ENCODE results near the gene FAM210A.

Gene FAM210A

GRCh38 chr18:13635046-13635445, 91.3 kb downstream of the FAM210A start:
- H3K27ac ChIP-seq (ENCODE audit: insufficient read depth, low read depth, low read length, poor library complexity, severe bottlenecking), result no peak overlapping the region
- 94% methylated on average over 5 of the region's 5 CpGs for WGBS, 2 experiments
- H3K27me3 ChIP-seq (ENCODE audit: control insufficient read depth, insufficient read depth, low read length, poor library complexity, severe bottlenecking), result no peaks in the 10 kb centered on the region
- H3K36me3 ChIP-seq (ENCODE audit: control insufficient read depth, insufficient read depth, low read length), result no peaks in the 10 kb centered on the region
- no peak overlapping the region for H3K4me3 ChIP-seq (ENCODE audit: insufficient read depth, low read depth, low read length)
- no peaks in the 10 kb centered on the region for H3K9me3 ChIP-seq (ENCODE audit: control insufficient read depth, low read length)
- H3K4me1 ChIP-seq (ENCODE audit: control insufficient read depth, insufficient read depth, low read length), result no peaks in the 10 kb centered on the region

- H3K4me3 ChIP-seq (ENCODE audit: insufficient read depth, low read depth, low read length), result no peak overlapping the region
- no peak overlapping the region for H3K27ac ChIP-seq (ENCODE audit: insufficient read depth, low read depth, low read length, poor library complexity, severe bottlenecking)
- WGBS, 2 experiments, result 90 to 94% methylated on average over 5 of the region's 5 CpGs
- H3K9me3 ChIP-seq (ENCODE audit: control insufficient read depth, low read length), result no peaks in the 10 kb centered on the region
- no peaks in the 10 kb centered on the region for H3K36me3 ChIP-seq (ENCODE audit: control insufficient read depth, insufficient read depth, low read length)
- H3K27me3 ChIP-seq (ENCODE audit: control insufficient read depth, insufficient read depth, low read length, poor library complexity, severe bottlenecking), result no peaks in the 10 kb centered on the region
- no peaks in the 10 kb centered on the region for H3K4me1 ChIP-seq (ENCODE audit: control insufficient read depth, insufficient read depth, low read length)
Observed at GRCh38 chr18:13633700-13634099, 92.7 kb downstream of the FAM210A start.

GRCh38 chr18:13630716-13631268, 95.6 kb downstream of the FAM210A start:
- 87 to 90% methylated on average over 6 to 7 of the region's 7 CpGs for WGBS, 2 experiments
- Histone ChIP-seq H3K4me3 (ENCODE audit: insufficient read depth, low read depth, low read length) (no peak overlapping the region), H3K27me3 (ENCODE audit: control insufficient read depth, insufficient read depth, low read length, poor library complexity, severe bottlenecking) (no peaks in the 10 kb centered on the region), H3K36me3 (ENCODE audit: control insufficient read depth, insufficient read depth, low read length) (no peaks in the 10 kb centered on the region), H3K27ac (ENCODE audit: insufficient read depth, low read depth, low read length, poor library complexity, severe bottlenecking) (no peak overlapping the region), H3K4me1 (ENCODE audit: control insufficient read depth, insufficient read depth, low read length) (peaks cover 10% of the 10 kb centered on the region), H3K9me3 (ENCODE audit: control insufficient read depth, low read length) (no peaks in the 10 kb centered on the region)

- WGBS, 2 experiments, result 49 to 57% methylated on average over 8 of the region's 8 CpGs
- Histone ChIP-seq H3K27ac (ENCODE audit: insufficient read depth, low read depth, low read length, poor library complexity, severe bottlenecking) (no peak overlapping the region), H3K36me3 (ENCODE audit: control insufficient read depth, insufficient read depth, low read length) (no peaks in the 10 kb centered on the region), H3K27me3 (ENCODE audit: control insufficient read depth, insufficient read depth, low read length, poor library complexity, severe bottlenecking) (no peaks in the 10 kb centered on the region), H3K4me1 (ENCODE audit: control insufficient read depth, insufficient read depth, low read length) (peaks cover 10% of the 10 kb centered on the region), H3K4me3 (ENCODE audit: insufficient read depth, low read depth, low read length) (no peak overlapping the region), H3K9me3 (ENCODE audit: control insufficient read depth, low read length) (no peaks in the 10 kb centered on the region)
Observed at GRCh38 chr18:13629841-13630715, 96.3 kb downstream of the FAM210A start.

- 60 to 66% methylated on average over 9 of the region's 9 CpGs for WGBS, 2 experiments
- H3K9me3 ChIP-seq (ENCODE audit: control insufficient read depth, low read length), result no peaks in the 10 kb centered on the region
- H3K27ac ChIP-seq (ENCODE audit: insufficient read depth, low read depth, low read length, poor library complexity, severe bottlenecking), result no peak overlapping the region
- no peaks in the 10 kb centered on the region for H3K36me3 ChIP-seq (ENCODE audit: control insufficient read depth, insufficient read depth, low read length)
- no peak overlapping the region for H3K4me3 ChIP-seq (ENCODE audit: insufficient read depth, low read depth, low read length)
- no peaks in the 10 kb centered on the region for H3K27me3 ChIP-seq (ENCODE audit: control insufficient read depth, insufficient read depth, low read length, poor library complexity, severe bottlenecking)
- peaks cover 10% of the 10 kb centered on the region for H3K4me1 ChIP-seq (ENCODE audit: control insufficient read depth, insufficient read depth, low read length)
Observed at GRCh38 chr18:13628211-13628610, 98.1 kb downstream of the FAM210A start.

GRCh38 chr18:13627639-13628038, 98.7 kb downstream of the FAM210A start:
- no peaks in the 10 kb centered on the region for H3K9me3 ChIP-seq (ENCODE audit: control insufficient read depth, low read length)

GRCh38 chr18:13626544-13626908, 99.8 kb downstream of the FAM210A start:
- Histone ChIP-seq H3K36me3 (ENCODE audit: control insufficient read depth, insufficient read depth, low read length) (no peaks in the 10 kb centered on the region), H3K27ac (ENCODE audit: insufficient read depth, low read depth, low read length, poor library complexity, severe bottlenecking) (no peak overlapping the region), H3K27me3 (ENCODE audit: control insufficient read depth, insufficient read depth, low read length, poor library complexity, severe bottlenecking) (no peaks in the 10 kb centered on the region), H3K4me3 (ENCODE audit: insufficient read depth, low read depth, low read length) (no peak overlapping the region), H3K4me1 (ENCODE audit: control insufficient read depth, insufficient read depth, low read length) (peaks cover 10% of the 10 kb centered on the region), H3K9me3 (ENCODE audit: control insufficient read depth, low read length) (no peaks in the 10 kb centered on the region)
- 90 to 91% methylated on average over 2 of the region's 2 CpGs for WGBS, 2 experiments

More at GRCh38 chr18:13627639-13628038, 98.7 kb downstream of the FAM210A start:
- 89 to 91% methylated on average over 8 of the region's 8 CpGs for WGBS, 2 experiments
- Histone ChIP-seq H3K4me3 (ENCODE audit: insufficient read depth, low read depth, low read length) (no peak overlapping the region), H3K36me3 (ENCODE audit: control insufficient read depth, insufficient read depth, low read length) (no peaks in the 10 kb centered on the region), H3K27me3 (ENCODE audit: control insufficient read depth, insufficient read depth, low read length, poor library complexity, severe bottlenecking) (no peaks in the 10 kb centered on the region), H3K27ac (ENCODE audit: insufficient read depth, low read depth, low read length, poor library complexity, severe bottlenecking) (no peak overlapping the region), H3K4me1 (ENCODE audit: control insufficient read depth, insufficient read depth, low read length) (peaks cover 10% of the 10 kb centered on the region)

- Histone ChIP-seq H3K27me3 (ENCODE audit: control insufficient read depth, insufficient read depth, low read length, poor library complexity, severe bottlenecking) (no peaks in the 10 kb centered on the region), H3K4me1 (ENCODE audit: control insufficient read depth, insufficient read depth, low read length) (peaks cover 10% of the 10 kb centered on the region), H3K27ac (ENCODE audit: insufficient read depth, low read depth, low read length, poor library complexity, severe bottlenecking) (no peak overlapping the region), H3K9me3 (ENCODE audit: control insufficient read depth, low read length) (no peaks in the 10 kb centered on the region), H3K36me3 (ENCODE audit: control insufficient read depth, insufficient read depth, low read length) (no peaks in the 10 kb centered on the region), H3K4me3 (ENCODE audit: insufficient read depth, low read depth, low read length) (no peak overlapping the region)
- 95 to 98% methylated on average over 8 of the region's 8 CpGs for WGBS, 2 experiments
Observed at GRCh38 chr18:13625843-13626543, 100.4 kb downstream of the FAM210A start.

GRCh38 chr18:13625355-13625754, 101.0 kb downstream of the FAM210A start:
- no peak overlapping the region for H3K4me3 ChIP-seq (ENCODE audit: insufficient read depth, low read depth, low read length)
- H3K4me1 ChIP-seq (ENCODE audit: control insufficient read depth, insufficient read depth, low read length), result peaks cover 10% of the 10 kb centered on the region
- WGBS, 2 experiments, result 83 to 94% methylated on average over 6 to 8 of the region's 10 CpGs
- H3K27ac ChIP-seq (ENCODE audit: insufficient read depth, low read depth, low read length, poor library complexity, severe bottlenecking), result no peak overlapping the region
- H3K36me3 ChIP-seq (ENCODE audit: control insufficient read depth, insufficient read depth, low read length), result no peaks in the 10 kb centered on the region
- H3K9me3 ChIP-seq (ENCODE audit: control insufficient read depth, low read length), result no peaks in the 10 kb centered on the region
- no peaks in the 10 kb centered on the region for H3K27me3 ChIP-seq (ENCODE audit: control insufficient read depth, insufficient read depth, low read length, poor library complexity, severe bottlenecking)

- WGBS, 2 experiments, result 88 to 89% methylated on average over 11 of the region's 11 CpGs
- Histone ChIP-seq H3K9me3 (ENCODE audit: control insufficient read depth, low read length) (no peaks in the 10 kb centered on the region), H3K4me1 (ENCODE audit: control insufficient read depth, insufficient read depth, low read length) (peaks cover 14% of the 10 kb centered on the region), H3K4me3 (ENCODE audit: insufficient read depth, low read depth, low read length) (no peak overlapping the region), H3K36me3 (ENCODE audit: control insufficient read depth, insufficient read depth, low read length) (no peaks in the 10 kb centered on the region), H3K27ac (ENCODE audit: insufficient read depth, low read depth, low read length, poor library complexity, severe bottlenecking) (no peak overlapping the region), H3K27me3 (ENCODE audit: control insufficient read depth, insufficient read depth, low read length, poor library complexity, severe bottlenecking) (no peaks in the 10 kb centered on the region)
Observed at GRCh38 chr18:13624563-13625237, 101.7 kb downstream of the FAM210A start.

Data from ectodermal cell (in vitro differentiated cells).